CD4-positive, alpha-beta T cell (primary cell): ENCODE measurements around the gene GLYR1. TPM values are rescaled to one million over a fixed set of nuclear protein-coding genes. Genes with fewer than 3 reads are reported as not detected.

Experiments used
- ATAC-seq: fragments of 200-7000 bp; cut with Tn5 transposase; one replicate; pipeline ENCODE4 v1.10.0; 2022; ENCODE audit warnings: mild to moderate bottlenecking; ENCODE audit not compliant: poor library complexity
- CTCF ChIA-PET: fragments of 350-600 bp; sonication (Branson Sonifier 250); formaldehyde crosslinking; loops from one replicate; lab custom pipeline; 2021; ENCODE audit warnings: antibody characterized with exemption, inconsistent platforms; lab: Charles Lee
- POLR2A ChIA-PET: fragments of 350-600 bp; sonication (Branson Sonifier 250); formaldehyde crosslinking; loops from one replicate; lab custom pipeline; 2021; ENCODE audit warnings: antibody characterized with exemption, inconsistent platforms; lab: Charles Lee
- DNase-seq, 14 experiments: peaks; one replicate each; pipeline ENCODE4 v3.0.0-alpha.2; 2013 to 2020; ENCODE audit warnings: mixed read lengths in 2 of 14
- H3K27ac ChIP-seq, 2 donors: one replicate each; pipeline versions ENCODE4 v1.5.1 to v1.7.0; 2013; ENCODE audit warnings: low read length in 2 of 2, low read depth in 1 of 2, mild to moderate bottlenecking in 1 of 2
- H3K27me3 ChIP-seq, 2 experiments: 1 replicate in 1 of 2; 2 replicates in 1 of 2; pipeline versions ENCODE4 v1.6.1 to v1.7.0; 2013; ENCODE audit warnings: low read length in 2 of 2, control low read depth in 1 of 2, mild to moderate bottlenecking in 1 of 2, moderate library complexity in 1 of 2; ENCODE audit not compliant: insufficient read depth in 2 of 2, control insufficient read depth in 1 of 2
- H3K36me3 ChIP-seq: one replicate; pipeline ENCODE4 v1.6.1; 2013; ENCODE audit warnings: low read length, control low read depth; ENCODE audit not compliant: insufficient read depth
- H3K4me1 ChIP-seq: one replicate; pipeline ENCODE4 v1.6.1; 2013; ENCODE audit warnings: low read length, control low read depth; ENCODE audit not compliant: insufficient read depth
- H3K4me3 ChIP-seq: one replicate; pipeline ENCODE4 v1.5.1; 2013; ENCODE audit warnings: mild to moderate bottlenecking, low read length, moderate library complexity
- H3K9me3 ChIP-seq, 2 experiments: 1 replicate in 1 of 2; 2 replicates in 1 of 2; pipeline versions ENCODE4 v1.6.1 to v1.7.0; 2013; ENCODE audit warnings: low read length in 2 of 2, mild to moderate bottlenecking in 2 of 2, control low read depth in 1 of 2, moderate library complexity in 1 of 2; ENCODE audit not compliant: control insufficient read depth in 1 of 2, insufficient read depth in 1 of 2
- H3K27ac Mint-ChIP-seq: one replicate; pipeline ENCODE4 v1.8.0; 2020; ENCODE audit warnings: mixed read lengths
- H3K27me3 Mint-ChIP-seq: one replicate; pipeline ENCODE4 v1.8.0; 2021; ENCODE audit warnings: mixed read lengths
- H3K36me3 Mint-ChIP-seq: one replicate; pipeline ENCODE4 v1.8.0; 2021; ENCODE audit warnings: low read depth, mixed read lengths
- H3K4me1 Mint-ChIP-seq: one replicate; pipeline ENCODE4 v1.8.0; 2021; ENCODE audit warnings: low read depth, mixed read lengths
- H3K4me3 Mint-ChIP-seq: one replicate; pipeline ENCODE4 v1.8.0; 2020; ENCODE audit warnings: mild to moderate bottlenecking, mixed read lengths
- H3K9me3 Mint-ChIP-seq: one replicate; pipeline ENCODE4 v1.8.0; 2020; ENCODE audit warnings: mixed read lengths
- CTCF ChIP-seq: fragments of 200-600 bp; IDR thresholded peaks from one replicate; pipeline ENCODE4 v1.8.0; 2022; ENCODE audit warnings: antibody characterized with exemption, mild to moderate bottlenecking
- intact Hi-C, 2 experiments: fragments of 100-400 bp; cut with DNase I in 1 of 2; cut with micrococcal nuclease in 1 of 2; formaldehyde crosslinking; loops; one replicate each; pipeline versions ENCODE4 v1.15.1 to v1.9.0; 2023 to 2025; cut with DNase I, micrococcal nuclease
- total RNA-seq, 174 experiments: library from RNA in 2 of 174; stranded (reverse) in 2 of 174; gene quantifications; one replicate each; pipeline ENCODE4 v1.2.3 and lab custom pipeline; 2021 to 2026

GLYR1 gene
- total RNA-seq, 2 experiments from 2014 or later = 71.7 to 77.2 TPM

GRCh38 chr16:4874666-4875065 is 27.6 kb upstream of the GLYR1 start:
- no peak for DNase-seq
- H3K4me1 Mint-ChIP-seq = no peaks in the 10 kb centered on the region
- Histone ChIP-seq H3K27me3 (no peaks in the 10 kb centered on the region), H3K4me3 (no peak overlapping the region), H3K9me3 (no peaks in the 10 kb centered on the region), H3K36me3 (peaks cover 90% of the 10 kb centered on the region), H3K27ac (no peak overlapping the region), H3K4me1 (no peaks in the 10 kb centered on the region)
- H3K27ac Mint-ChIP-seq = no peak overlapping the region
- no peak overlapping the region for H3K4me3 Mint-ChIP-seq
- intact Hi-C loops = no loop called here
- ChIA-PET POLR2A (no interaction called here), CTCF (no interaction called here)
- no peaks in the 10 kb centered on the region for H3K27me3 Mint-ChIP-seq
- TF ChIP-seq CTCF = no peak
- H3K36me3 Mint-ChIP-seq = peaks cover 93% of the 10 kb centered on the region
- no peaks in the 10 kb centered on the region for H3K9me3 Mint-ChIP-seq
- no peak for ATAC-seq

GRCh38 chr16:4873091-4873490 is 26.0 kb upstream of the GLYR1 start:
- H3K4me1 ChIP-seq = no peaks in the 10 kb centered on the region
- Mint-ChIP-seq H3K9me3 (no peaks in the 10 kb centered on the region), H3K27me3 (no peaks in the 10 kb centered on the region), H3K27ac (no peak overlapping the region), H3K4me3 (no peak overlapping the region), H3K4me1 (no peaks in the 10 kb centered on the region), H3K36me3 (peaks cover 93% of the 10 kb centered on the region)
- no peak overlapping the region for H3K27ac ChIP-seq
- H3K9me3 ChIP-seq = no peaks in the 10 kb centered on the region
- ChIA-PET POLR2A (no interaction called here), CTCF (no interaction called here)
- intact Hi-C loops = no loop called here
- no peak for ATAC-seq
- H3K36me3 ChIP-seq = peaks cover 87% of the 10 kb centered on the region
- no peaks in the 10 kb centered on the region for H3K27me3 ChIP-seq
- no peak for DNase-seq
- no peak for TF ChIP-seq CTCF
- H3K4me3 ChIP-seq = no peak overlapping the region

GRCh38 chr16:4871071-4871470 is 24.0 kb upstream of the GLYR1 start:
- ATAC-seq (no peak), DNase-seq (no peak)
- POLR2A ChIA-PET = no interaction called here
- no peaks in the 10 kb centered on the region for H3K9me3 Mint-ChIP-seq
- no peaks in the 10 kb centered on the region for H3K27me3 ChIP-seq
- no peak overlapping the region for H3K27ac Mint-ChIP-seq
- no peak overlapping the region for H3K27ac ChIP-seq
- H3K36me3 ChIP-seq = peaks cover 77% of the 10 kb centered on the region
- H3K4me1 ChIP-seq = no peaks in the 10 kb centered on the region
- H3K27me3 Mint-ChIP-seq = no peaks in the 10 kb centered on the region
- CTCF ChIA-PET = no interaction called here
- intact Hi-C loops = no loop called here
- no peaks in the 10 kb centered on the region for H3K9me3 ChIP-seq
- peaks cover 10% of the 10 kb centered on the region for H3K4me1 Mint-ChIP-seq
- H3K4me3 Mint-ChIP-seq = no peak overlapping the region
- TF ChIP-seq CTCF = no peak
- H3K4me3 ChIP-seq = no peak overlapping the region
- peaks cover 89% of the 10 kb centered on the region for H3K36me3 Mint-ChIP-seq
